HepG2 (cell line): ENCODE results near the gene MYL6. TPM values are rescaled to one million over a fixed set of nuclear protein-coding genes. Genes with fewer than 3 reads are reported as not detected.

Experiments
- EZH2 ChIP-seq: conservative IDR thresholded peaks from 2 replicates; pipeline ENCODE4 v1.6.1; 2012; ENCODE audit warnings: mild to moderate bottlenecking, low read depth, low read length, moderate library complexity
- FOSL1 ChIP-seq: sonication (generic); formaldehyde crosslinking; IDR thresholded peaks from 2 replicates; pipeline ENCODE4 v1.9.0; 2021; ENCODE audit warnings: missing genetic modification reagents, borderline replicate concordance
- MEIS2 ChIP-seq: sonication (generic); formaldehyde crosslinking; IDR thresholded peaks from 2 replicates; pipeline ENCODE4 v1.9.0; 2021; ENCODE audit warnings: mild to moderate bottlenecking, missing genetic modification reagents
- NR3C1 ChIP-seq: sonication (generic); formaldehyde crosslinking; IDR thresholded peaks from 2 replicates; pipeline ENCODE4 v1.4.0; 2020; ENCODE audit warnings: missing genetic modification reagents
- U2AF2 ChIP-seq: fragments of 200-400 bp; formaldehyde crosslinking; IDR thresholded peaks from 2 replicates; pipeline ENCODE4 v1.6.1; 2017; ENCODE audit warnings: low read depth, mild to moderate bottlenecking, low read length
- ZNF296 ChIP-seq: sonication (generic); formaldehyde crosslinking; conservative IDR thresholded peaks from 2 replicates; pipeline ENCODE4 v1.5.0; 2020; ENCODE audit warnings: mild to moderate bottlenecking, missing genetic modification reagents
- ZNF335 ChIP-seq: sonication (generic); formaldehyde crosslinking; IDR thresholded peaks from 2 replicates; pipeline ENCODE4 v1.4.0; 2020; ENCODE audit warnings: missing genetic modification reagents
- ZNF543 ChIP-seq: sonication (generic); formaldehyde crosslinking; IDR thresholded peaks from 2 replicates; pipeline ENCODE4 v1.4.0; 2020; ENCODE audit warnings: mild to moderate bottlenecking, missing genetic modification reagents
- ZNF619 ChIP-seq: sonication (generic); formaldehyde crosslinking; IDR thresholded peaks from 2 replicates; pipeline ENCODE4 v1.4.0; 2020; ENCODE audit warnings: mild to moderate bottlenecking, missing genetic modification reagents
- ZNF788 ChIP-seq: sonication (generic); formaldehyde crosslinking; IDR thresholded peaks from 2 replicates; pipeline ENCODE4 v1.5.0; 2020; ENCODE audit warnings: mild to moderate bottlenecking, missing genetic modification reagents, borderline replicate concordance
- polyA plus RNA-seq, 8 experiments: library from polyadenylated mRNA; depleted of rRNA in 3 of 8; stranded (reverse) in 7 of 8; unstranded in 1 of 8; fragments of >200 nt; fragmentation: Illumina TruSeq in 4 of 8; extraction: Trizol in 4 of 8; gene quantifications; 2 replicates each; pipeline versions ENCODE4 v1.2.1 to v1.2.3, GENCODE V29; 2011 to 2016; ENCODE audit warnings: low read depth in 4 of 8, missing spikeins in 1 of 8, mixed read lengths in 1 of 8; ENCODE audit not compliant: insufficient read depth in 1 of 8
- total RNA-seq, 5 experiments: library from RNA; depleted of rRNA; stranded (reverse); fragments of >200 nt; fragmentation: Illumina TruSeq; extraction: Trizol; gene quantifications; 2 replicates each; pipeline ENCODE4 v1.2.3, GENCODE V29; 2016; ENCODE audit warnings: low read depth in 1 of 5
- TF ChIP-seq, protein P1 (sequence below): sonication (generic); formaldehyde crosslinking; conservative IDR thresholded peaks from 2 replicates; pipeline ENCODE4 v1.5.0; 2020; ENCODE audit warnings: missing genetic modification reagents
- TF ChIP-seq, protein P2 (sequence below): sonication (generic); formaldehyde crosslinking; IDR thresholded peaks from 2 replicates; pipeline ENCODE4 v1.4.0; 2020; ENCODE audit warnings: missing genetic modification reagents, mild to moderate bottlenecking, borderline replicate concordance
- TF ChIP-seq, protein P3 (sequence below): sonication (generic); formaldehyde crosslinking; IDR thresholded peaks from 2 replicates; pipeline ENCODE4 v1.5.1; 2020; ENCODE audit warnings: mild to moderate bottlenecking, missing genetic modification reagents, borderline replicate concordance
- TF ChIP-seq, protein P4 (sequence below): sonication (generic); formaldehyde crosslinking; IDR thresholded peaks from 2 replicates; pipeline ENCODE4 v1.4.0; 2020; ENCODE audit warnings: missing genetic modification reagents
- TF ChIP-seq, protein P5 (sequence below): IDR thresholded peaks from 2 replicates; pipeline ENCODE4 v1.6.1; 2016; ENCODE audit warnings: low read depth, borderline replicate concordance

The MYL6 gene
- total and polyA plus RNA-seq, 2 of the 13 experiments (the other 11 are each of a cell fraction or from before 2014, with no cell fraction given), result 1,127 to 1,192 TPM

DNA sequence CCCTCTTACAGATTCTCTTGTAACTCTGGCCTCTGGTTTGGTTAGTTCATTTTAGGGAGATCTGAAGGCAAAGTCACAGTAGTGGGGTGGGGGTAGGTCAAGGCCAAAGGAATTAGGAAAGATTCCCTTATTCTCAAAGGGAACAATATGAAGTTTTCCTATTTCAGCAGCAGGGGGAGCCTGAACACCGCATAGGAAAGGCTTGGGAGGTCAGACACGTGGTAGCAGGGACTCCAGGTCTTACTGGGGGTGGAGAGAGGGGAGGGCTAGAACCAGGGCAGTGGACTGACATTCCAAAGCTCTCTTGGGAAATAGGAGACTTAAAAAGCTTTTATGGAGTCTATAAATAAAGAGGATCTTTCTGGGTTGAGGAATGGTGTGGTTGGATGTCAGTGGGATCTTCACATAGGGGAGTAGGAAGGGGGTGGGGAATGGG, 38.8 kb upstream of the MYL6 start (continued):
- TF ChIP-seq, protein P1, sequence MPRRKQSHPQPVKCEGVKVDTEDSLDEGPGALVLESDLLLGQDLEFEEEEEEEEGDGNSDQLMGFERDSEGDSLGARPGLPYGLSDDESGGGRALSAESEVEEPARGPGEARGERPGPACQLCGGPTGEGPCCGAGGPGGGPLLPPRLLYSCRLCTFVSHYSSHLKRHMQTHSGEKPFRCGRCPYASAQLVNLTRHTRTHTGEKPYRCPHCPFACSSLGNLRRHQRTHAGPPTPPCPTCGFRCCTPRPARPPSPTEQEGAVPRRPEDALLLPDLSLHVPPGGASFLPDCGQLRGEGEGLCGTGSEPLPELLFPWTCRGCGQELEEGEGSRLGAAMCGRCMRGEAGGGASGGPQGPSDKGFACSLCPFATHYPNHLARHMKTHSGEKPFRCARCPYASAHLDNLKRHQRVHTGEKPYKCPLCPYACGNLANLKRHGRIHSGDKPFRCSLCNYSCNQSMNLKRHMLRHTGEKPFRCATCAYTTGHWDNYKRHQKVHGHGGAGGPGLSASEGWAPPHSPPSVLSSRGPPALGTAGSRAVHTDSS (CRISPR knock-in tag), result no peak
- TF ChIP-seq ZNF619 (no peak), U2AF2 (no peak), ZNF788 (CRISPR knock-in tag) (no peak), ZNF296 (CRISPR knock-in tag) (no peak), ZNF543 (CRISPR knock-in tag) (no peak), FOSL1 (CRISPR knock-in tag) (no peak), EZH2 (no peak), NR3C1 (CRISPR knock-in tag) (no peak), MEIS2 (CRISPR knock-in tag) (no peak), ZNF335 (no peak)
- TF ChIP-seq, protein P2, sequence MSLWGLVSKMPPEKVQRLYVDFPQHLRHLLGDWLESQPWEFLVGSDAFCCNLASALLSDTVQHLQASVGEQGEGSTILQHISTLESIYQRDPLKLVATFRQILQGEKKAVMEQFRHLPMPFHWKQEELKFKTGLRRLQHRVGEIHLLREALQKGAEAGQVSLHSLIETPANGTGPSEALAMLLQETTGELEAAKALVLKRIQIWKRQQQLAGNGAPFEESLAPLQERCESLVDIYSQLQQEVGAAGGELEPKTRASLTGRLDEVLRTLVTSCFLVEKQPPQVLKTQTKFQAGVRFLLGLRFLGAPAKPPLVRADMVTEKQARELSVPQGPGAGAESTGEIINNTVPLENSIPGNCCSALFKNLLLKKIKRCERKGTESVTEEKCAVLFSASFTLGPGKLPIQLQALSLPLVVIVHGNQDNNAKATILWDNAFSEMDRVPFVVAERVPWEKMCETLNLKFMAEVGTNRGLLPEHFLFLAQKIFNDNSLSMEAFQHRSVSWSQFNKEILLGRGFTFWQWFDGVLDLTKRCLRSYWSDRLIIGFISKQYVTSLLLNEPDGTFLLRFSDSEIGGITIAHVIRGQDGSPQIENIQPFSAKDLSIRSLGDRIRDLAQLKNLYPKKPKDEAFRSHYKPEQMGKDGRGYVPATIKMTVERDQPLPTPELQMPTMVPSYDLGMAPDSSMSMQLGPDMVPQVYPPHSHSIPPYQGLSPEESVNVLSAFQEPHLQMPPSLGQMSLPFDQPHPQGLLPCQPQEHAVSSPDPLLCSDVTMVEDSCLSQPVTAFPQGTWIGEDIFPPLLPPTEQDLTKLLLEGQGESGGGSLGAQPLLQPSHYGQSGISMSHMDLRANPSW (CRISPR knock-in tag), result no peak
- TF ChIP-seq, protein P3, sequence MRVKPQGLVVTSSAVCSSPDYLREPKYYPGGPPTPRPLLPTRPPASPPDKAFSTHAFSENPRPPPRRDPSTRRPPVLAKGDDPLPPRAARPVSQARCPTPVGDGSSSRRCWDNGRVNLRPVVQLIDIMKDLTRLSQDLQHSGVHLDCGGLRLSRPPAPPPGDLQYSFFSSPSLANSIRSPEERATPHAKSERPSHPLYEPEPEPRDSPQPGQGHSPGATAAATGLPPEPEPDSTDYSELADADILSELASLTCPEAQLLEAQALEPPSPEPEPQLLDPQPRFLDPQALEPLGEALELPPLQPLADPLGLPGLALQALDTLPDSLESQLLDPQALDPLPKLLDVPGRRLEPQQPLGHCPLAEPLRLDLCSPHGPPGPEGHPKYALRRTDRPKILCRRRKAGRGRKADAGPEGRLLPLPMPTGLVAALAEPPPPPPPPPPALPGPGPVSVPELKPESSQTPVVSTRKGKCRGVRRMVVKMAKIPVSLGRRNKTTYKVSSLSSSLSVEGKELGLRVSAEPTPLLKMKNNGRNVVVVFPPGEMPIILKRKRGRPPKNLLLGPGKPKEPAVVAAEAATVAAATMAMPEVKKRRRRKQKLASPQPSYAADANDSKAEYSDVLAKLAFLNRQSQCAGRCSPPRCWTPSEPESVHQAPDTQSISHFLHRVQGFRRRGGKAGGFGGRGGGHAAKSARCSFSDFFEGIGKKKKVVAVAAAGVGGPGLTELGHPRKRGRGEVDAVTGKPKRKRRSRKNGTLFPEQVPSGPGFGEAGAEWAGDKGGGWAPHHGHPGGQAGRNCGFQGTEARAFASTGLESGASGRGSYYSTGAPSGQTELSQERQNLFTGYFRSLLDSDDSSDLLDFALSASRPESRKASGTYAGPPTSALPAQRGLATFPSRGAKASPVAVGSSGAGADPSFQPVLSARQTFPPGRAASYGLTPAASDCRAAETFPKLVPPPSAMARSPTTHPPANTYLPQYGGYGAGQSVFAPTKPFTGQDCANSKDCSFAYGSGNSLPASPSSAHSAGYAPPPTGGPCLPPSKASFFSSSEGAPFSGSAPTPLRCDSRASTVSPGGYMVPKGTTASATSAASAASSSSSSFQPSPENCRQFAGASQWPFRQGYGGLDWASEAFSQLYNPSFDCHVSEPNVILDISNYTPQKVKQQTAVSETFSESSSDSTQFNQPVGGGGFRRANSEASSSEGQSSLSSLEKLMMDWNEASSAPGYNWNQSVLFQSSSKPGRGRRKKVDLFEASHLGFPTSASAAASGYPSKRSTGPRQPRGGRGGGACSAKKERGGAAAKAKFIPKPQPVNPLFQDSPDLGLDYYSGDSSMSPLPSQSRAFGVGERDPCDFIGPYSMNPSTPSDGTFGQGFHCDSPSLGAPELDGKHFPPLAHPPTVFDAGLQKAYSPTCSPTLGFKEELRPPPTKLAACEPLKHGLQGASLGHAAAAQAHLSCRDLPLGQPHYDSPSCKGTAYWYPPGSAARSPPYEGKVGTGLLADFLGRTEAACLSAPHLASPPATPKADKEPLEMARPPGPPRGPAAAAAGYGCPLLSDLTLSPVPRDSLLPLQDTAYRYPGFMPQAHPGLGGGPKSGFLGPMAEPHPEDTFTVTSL (CRISPR knock-in tag), result no peak
- TF ChIP-seq, protein P4, sequence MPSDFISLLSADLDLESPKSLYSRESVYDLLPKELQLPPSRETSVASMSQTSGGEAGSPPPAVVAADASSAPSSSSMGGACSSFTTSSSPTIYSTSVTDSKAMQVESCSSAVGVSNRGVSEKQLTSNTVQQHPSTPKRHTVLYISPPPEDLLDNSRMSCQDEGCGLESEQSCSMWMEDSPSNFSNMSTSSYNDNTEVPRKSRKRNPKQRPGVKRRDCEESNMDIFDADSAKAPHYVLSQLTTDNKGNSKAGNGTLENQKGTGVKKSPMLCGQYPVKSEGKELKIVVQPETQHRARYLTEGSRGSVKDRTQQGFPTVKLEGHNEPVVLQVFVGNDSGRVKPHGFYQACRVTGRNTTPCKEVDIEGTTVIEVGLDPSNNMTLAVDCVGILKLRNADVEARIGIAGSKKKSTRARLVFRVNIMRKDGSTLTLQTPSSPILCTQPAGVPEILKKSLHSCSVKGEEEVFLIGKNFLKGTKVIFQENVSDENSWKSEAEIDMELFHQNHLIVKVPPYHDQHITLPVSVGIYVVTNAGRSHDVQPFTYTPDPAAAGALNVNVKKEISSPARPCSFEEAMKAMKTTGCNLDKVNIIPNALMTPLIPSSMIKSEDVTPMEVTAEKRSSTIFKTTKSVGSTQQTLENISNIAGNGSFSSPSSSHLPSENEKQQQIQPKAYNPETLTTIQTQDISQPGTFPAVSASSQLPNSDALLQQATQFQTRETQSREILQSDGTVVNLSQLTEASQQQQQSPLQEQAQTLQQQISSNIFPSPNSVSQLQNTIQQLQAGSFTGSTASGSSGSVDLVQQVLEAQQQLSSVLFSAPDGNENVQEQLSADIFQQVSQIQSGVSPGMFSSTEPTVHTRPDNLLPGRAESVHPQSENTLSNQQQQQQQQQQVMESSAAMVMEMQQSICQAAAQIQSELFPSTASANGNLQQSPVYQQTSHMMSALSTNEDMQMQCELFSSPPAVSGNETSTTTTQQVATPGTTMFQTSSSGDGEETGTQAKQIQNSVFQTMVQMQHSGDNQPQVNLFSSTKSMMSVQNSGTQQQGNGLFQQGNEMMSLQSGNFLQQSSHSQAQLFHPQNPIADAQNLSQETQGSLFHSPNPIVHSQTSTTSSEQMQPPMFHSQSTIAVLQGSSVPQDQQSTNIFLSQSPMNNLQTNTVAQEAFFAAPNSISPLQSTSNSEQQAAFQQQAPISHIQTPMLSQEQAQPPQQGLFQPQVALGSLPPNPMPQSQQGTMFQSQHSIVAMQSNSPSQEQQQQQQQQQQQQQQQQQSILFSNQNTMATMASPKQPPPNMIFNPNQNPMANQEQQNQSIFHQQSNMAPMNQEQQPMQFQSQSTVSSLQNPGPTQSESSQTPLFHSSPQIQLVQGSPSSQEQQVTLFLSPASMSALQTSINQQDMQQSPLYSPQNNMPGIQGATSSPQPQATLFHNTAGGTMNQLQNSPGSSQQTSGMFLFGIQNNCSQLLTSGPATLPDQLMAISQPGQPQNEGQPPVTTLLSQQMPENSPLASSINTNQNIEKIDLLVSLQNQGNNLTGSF (CRISPR knock-in tag), result no peak
- TF ChIP-seq, protein P5, sequence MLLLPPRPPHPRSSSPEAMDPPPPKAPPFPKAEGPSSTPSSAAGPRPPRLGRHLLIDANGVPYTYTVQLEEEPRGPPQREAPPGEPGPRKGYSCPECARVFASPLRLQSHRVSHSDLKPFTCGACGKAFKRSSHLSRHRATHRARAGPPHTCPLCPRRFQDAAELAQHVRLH, result no peak
